ENCODE results near the gene AVP.

DNA sequence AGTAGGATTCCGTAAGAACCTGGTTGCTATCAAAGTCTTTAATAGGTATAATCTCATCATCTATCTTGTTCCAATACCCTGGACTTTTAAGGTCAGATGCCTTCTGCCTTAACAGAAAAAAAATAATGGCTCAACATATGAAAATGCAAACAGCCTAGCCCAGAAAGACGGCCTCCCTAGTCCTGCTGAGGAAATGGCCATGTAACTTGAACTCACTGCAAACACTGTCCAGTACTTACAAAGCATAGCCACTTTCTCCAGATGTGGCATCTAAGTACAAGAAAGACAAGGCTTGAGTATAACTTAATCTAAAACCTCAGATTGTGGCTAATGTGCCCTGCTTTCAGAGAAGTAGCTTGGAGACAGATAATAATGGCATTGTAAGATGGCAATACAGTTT lies 48.6 kb upstream of the AVP start:
- TF ChIP-seq SKIL (CRISPR knock-in tag; IDR thresholded peaks at IDR 0.05; ENCODE audit: borderline replicate concordance) = no peak
- no peak for TF ChIP-seq DPF2 (CRISPR knock-in tag; IDR thresholded peaks at IDR 0.05; ENCODE audit: borderline replicate concordance, low read depth)
- TF ChIP-seq CTCF (CRISPR knock-in tag; IDR thresholded peaks at IDR 0.05) = no peak
- TF ChIP-seq FOSL1 (CRISPR knock-in tag; IDR thresholded peaks at IDR 0.05; ENCODE audit: borderline replicate concordance) = no peak
- no peak for TF ChIP-seq FOXP1 (IDR thresholded peaks at IDR 0.05)
- no peak for TF ChIP-seq FOXP1 (CRISPR knock-in tag; IDR thresholded peaks at IDR 0.05)
- no peak for TF ChIP-seq EZH2 (conservative IDR thresholded peaks at IDR 0.05; ENCODE audit: low read depth, low read length)
- no peak for TF ChIP-seq ZNF850 (CRISPR knock-in tag; conservative IDR thresholded peaks at IDR 0.05)
- no peak for TF ChIP-seq POLR2AphosphoS5 (IDR thresholded peaks at IDR 0.05; ENCODE audit: low read depth, low read length)
- TF ChIP-seq CREM (IDR thresholded peaks at IDR 0.05) = no peak
- TF ChIP-seq CREM (CRISPR knock-in tag; IDR thresholded peaks at IDR 0.05) = no peak
- no peak for TF ChIP-seq HDAC2 (CRISPR knock-in tag; IDR thresholded peaks at IDR 0.05)
- no peak for TF ChIP-seq CBFB (CRISPR knock-in tag; IDR thresholded peaks at IDR 0.05)
- no peak for TF ChIP-seq MXD1 (CRISPR knock-in tag; IDR thresholded peaks at IDR 0.05)
- TF ChIP-seq MXI1 (IDR thresholded peaks at IDR 0.05; ENCODE audit: borderline replicate concordance, low read depth, low read length) = no peak

Measured in HepG2 (cell line).